ENCODE measurements around the gene EML6. TPM values are rescaled to one million over a fixed set of nuclear protein-coding genes. Genes with fewer than 3 reads are reported as not detected.
A peak's percentile ranks its signal among the peaks of the same experiment; 100 is the strongest.

Gene EML6
- total RNA-seq, 1 experiment from 2014 or later: 0.77 TPM

DNA sequence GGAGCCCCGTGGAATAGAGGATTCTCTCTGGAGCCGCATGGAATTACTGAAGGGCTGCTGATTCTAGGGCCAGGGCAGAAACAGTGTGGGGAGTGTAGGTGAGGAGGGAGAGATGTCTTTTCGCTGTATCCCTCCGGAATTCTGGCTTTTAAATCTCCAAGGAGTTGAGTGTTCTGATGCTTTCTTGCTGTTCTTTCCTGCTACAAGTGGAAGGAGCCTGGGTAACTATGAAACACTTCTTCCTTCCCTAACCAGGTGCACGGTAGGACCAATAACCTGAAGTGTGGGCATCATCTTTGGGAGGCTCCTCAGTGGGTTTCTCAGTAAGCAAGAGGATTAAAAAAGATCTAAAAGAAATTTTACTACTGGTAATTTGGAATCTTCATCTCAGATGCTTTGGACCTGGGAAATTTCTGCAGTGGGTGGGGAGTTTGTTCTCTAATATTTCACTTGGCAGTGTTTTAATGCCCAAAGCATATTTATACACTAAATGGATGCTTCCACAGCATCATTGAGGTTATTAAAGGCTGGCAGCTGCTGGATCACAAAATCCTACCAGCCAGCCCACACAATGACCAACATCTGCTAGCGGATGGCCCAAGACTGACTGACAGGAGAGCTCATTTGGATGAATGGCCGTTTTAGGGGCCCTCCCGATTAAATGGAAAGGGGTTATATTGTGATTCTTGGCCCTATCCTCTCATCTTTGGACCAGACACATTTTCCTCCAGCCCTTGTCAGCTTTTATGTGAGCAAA lies 2.1 kb downstream of the EML6 start:
- H3K36me3 Mint-ChIP-seq (ENCODE audit: insufficient read depth, unreplicated experiment): no peaks in the 10 kb centered on the region
- ChIA-PET POLR2A (interaction anchor here (0.7 to 0.8 kb wide), 2 partner anchors 55 to 114 kb away, joined by 3 to 4 read pairs; no protein-coding TSS in a partner anchor), CTCF (interaction anchor here (0.8 to 1.2 kb wide), 2 partner anchors 60 to 202 kb away, joined by 3 to 5 read pairs; no protein-coding TSS in a partner anchor)
- peak overlapping the region; percentile 87 for H3K4me3 Mint-ChIP-seq (ENCODE audit: unreplicated experiment)
- DNase-seq (ENCODE audit: unreplicated experiment): no peak
- no peak overlapping the region for H3K27ac Mint-ChIP-seq (ENCODE audit: low read depth, unreplicated experiment)
- no peaks in the 10 kb centered on the region for H3K27me3 Mint-ChIP-seq (ENCODE audit: insufficient read depth, unreplicated experiment)
- BruUV-seq (replicated peaks): no TSS peak
- H3K9me3 Mint-ChIP-seq (ENCODE audit: unreplicated experiment): no peaks in the 10 kb centered on the region
- TF ChIP-seq CTCF (IDR thresholded peaks at IDR 0.05; ENCODE audit: unreplicated experiment): no peak
- intact Hi-C loops (cut with micrococcal nuclease): loop anchor here (5.0 to 10.0 kb wide), 2 partner anchors 452 to 1321 kb away; no protein-coding TSS in a partner anchor
- H3K4me1 Mint-ChIP-seq (ENCODE audit: insufficient read depth, unreplicated experiment): peaks cover 32% of the 10 kb centered on the region

- Mint-ChIP-seq H3K36me3 (ENCODE audit: insufficient read depth, unreplicated experiment) (no peaks in the 10 kb centered on the region), H3K4me1 (ENCODE audit: insufficient read depth, unreplicated experiment) (peaks cover 32% of the 10 kb centered on the region), H3K9me3 (ENCODE audit: unreplicated experiment) (no peaks in the 10 kb centered on the region), H3K4me3 (ENCODE audit: unreplicated experiment) (no peak overlapping the region), H3K27me3 (ENCODE audit: insufficient read depth, unreplicated experiment) (no peaks in the 10 kb centered on the region), H3K27ac (ENCODE audit: low read depth, unreplicated experiment) (no peak overlapping the region)
- intact Hi-C loops (cut with micrococcal nuclease): loop anchor here (5.0 to 10.0 kb wide), 2 partner anchors 451 to 1322 kb away; no protein-coding TSS in a partner anchor
- POLR2A ChIA-PET: interaction anchor here (0.7 to 1.6 kb wide), 5 partner anchors 9 to 756 kb away, joined by 3 to 5 read pairs (median 4); partner anchors contain the start of gene PSME4
- no peak for TF ChIP-seq CTCF (IDR thresholded peaks at IDR 0.05; ENCODE audit: unreplicated experiment)
- no TSS peak for BruUV-seq (replicated peaks)
- CTCF ChIA-PET: interaction anchor here (0.5 to 1.5 kb wide), 6 partner anchors 48 to 494 kb away, joined by 3 to 6 read pairs (median 4); no protein-coding TSS in a partner anchor
- DNase-seq (ENCODE audit: unreplicated experiment): no peak
These were observed 3.0 kb downstream of the EML6 start for GRCh38 chr2:54726431-54726830.

DNA sequence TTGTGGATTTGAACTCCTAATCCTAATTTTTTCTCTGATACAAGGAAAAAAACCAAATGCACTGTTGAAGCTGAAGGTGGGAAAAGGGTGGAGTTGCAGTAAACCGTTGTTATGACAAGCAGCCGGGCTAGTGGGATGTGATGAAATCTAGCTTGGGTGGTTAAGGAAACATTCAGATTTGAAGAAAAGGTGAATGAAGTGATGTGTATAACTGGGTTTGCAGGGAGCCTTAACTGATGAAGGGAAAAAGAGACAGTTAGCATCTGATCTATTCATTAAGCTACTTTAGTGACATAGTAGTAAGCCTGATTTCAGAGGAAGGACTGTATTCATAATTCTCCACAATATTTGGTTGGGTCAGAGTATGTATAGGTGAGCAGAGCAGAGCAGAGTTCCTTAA lies 3.5 kb downstream of the EML6 start:
- BruUV-seq (replicated peaks): no TSS peak
- H3K9me3 Mint-ChIP-seq (ENCODE audit: unreplicated experiment): no peaks in the 10 kb centered on the region
- DNase-seq (ENCODE audit: unreplicated experiment): peak; percentile 28
- CTCF ChIA-PET: interaction anchor here (0.5 to 1.5 kb wide), 7 partner anchors 61 to 581 kb away, joined by 3 to 6 read pairs (median 3); no protein-coding TSS in a partner anchor
- no peak for TF ChIP-seq CTCF (IDR thresholded peaks at IDR 0.05; ENCODE audit: unreplicated experiment)
- intact Hi-C loops (cut with micrococcal nuclease): loop anchor here (5.0 to 10.0 kb wide), 2 partner anchors 450 to 1322 kb away; no protein-coding TSS in a partner anchor
- POLR2A ChIA-PET: interaction anchor here (0.5 to 1.6 kb wide), 6 partner anchors 9 to 756 kb away, joined by 3 to 5 read pairs (median 3); partner anchors contain the start of gene PSME4
- peaks cover 32% of the 10 kb centered on the region for H3K4me1 Mint-ChIP-seq (ENCODE audit: insufficient read depth, unreplicated experiment)
- no peak overlapping the region for H3K4me3 Mint-ChIP-seq (ENCODE audit: unreplicated experiment)
- H3K27me3 Mint-ChIP-seq (ENCODE audit: insufficient read depth, unreplicated experiment): no peaks in the 10 kb centered on the region
- no peaks in the 10 kb centered on the region for H3K36me3 Mint-ChIP-seq (ENCODE audit: insufficient read depth, unreplicated experiment)
- no peak overlapping the region for H3K27ac Mint-ChIP-seq (ENCODE audit: low read depth, unreplicated experiment)

- peaks cover 27% of the 10 kb centered on the region for H3K4me1 Mint-ChIP-seq (ENCODE audit: insufficient read depth, unreplicated experiment)
These were observed 5.2 kb downstream of the EML6 start for GRCh38 chr2:54728669-54729120.

More at GRCh38 chr2:54728669-54729120, 5.2 kb downstream of the EML6 start:
- Mint-ChIP-seq H3K27me3 (ENCODE audit: insufficient read depth, unreplicated experiment) (no peaks in the 10 kb centered on the region), H3K27ac (ENCODE audit: low read depth, unreplicated experiment) (no peak overlapping the region), H3K36me3 (ENCODE audit: insufficient read depth, unreplicated experiment) (no peaks in the 10 kb centered on the region), H3K4me3 (ENCODE audit: unreplicated experiment) (no peak overlapping the region), H3K9me3 (ENCODE audit: unreplicated experiment) (no peaks in the 10 kb centered on the region)
- intact Hi-C loops (cut with micrococcal nuclease): loop anchor here (5.0 to 10.0 kb wide), 2 partner anchors 449 to 1324 kb away; no protein-coding TSS in a partner anchor
- ChIA-PET POLR2A (interaction anchor here (0.7 to 1.0 kb wide), 2 partner anchors 12 to 399 kb away, joined by 3 to 5 read pairs; no protein-coding TSS in a partner anchor), CTCF (interaction anchor here (0.7 to 1.4 kb wide), 3 partner anchors 27 to 612 kb away, joined by 3 read pairs; no protein-coding TSS in a partner anchor)
- no peak for TF ChIP-seq CTCF (IDR thresholded peaks at IDR 0.05; ENCODE audit: unreplicated experiment)
- peak; percentile 80 for DNase-seq (ENCODE audit: unreplicated experiment)
- no TSS peak for BruUV-seq (replicated peaks)

All from MCF 10A (cell line).